AG09319 (cell line): Measurements from ENCODE around the gene NFKBIA.
"Not testable (repeated sequence)": the region's sequence is repeated elsewhere in the genome, so short reads cannot be mapped to it uniquely, and the experiment has no call there.

Source experiments
- DNase-seq: peaks from one replicate; pipeline ENCODE4 v3.0.0-alpha.2; 2010; ENCODE audit warnings: low read depth; ENCODE audit errors: extremely low read depth
- TF ChIP-seq, protein P1 (sequence below): IDR thresholded peaks from 2 replicates; pipeline ENCODE4 v1.5.1; 2011; ENCODE audit warnings: low read depth, mild to moderate bottlenecking, inconsistent platforms, low read length, moderate library complexity

The NFKBIA gene

GRCh38 chr14:35402323-35403113, 2.0 kb downstream of the NFKBIA start:
- DNase-seq: no peak
- TF ChIP-seq, protein P1, sequence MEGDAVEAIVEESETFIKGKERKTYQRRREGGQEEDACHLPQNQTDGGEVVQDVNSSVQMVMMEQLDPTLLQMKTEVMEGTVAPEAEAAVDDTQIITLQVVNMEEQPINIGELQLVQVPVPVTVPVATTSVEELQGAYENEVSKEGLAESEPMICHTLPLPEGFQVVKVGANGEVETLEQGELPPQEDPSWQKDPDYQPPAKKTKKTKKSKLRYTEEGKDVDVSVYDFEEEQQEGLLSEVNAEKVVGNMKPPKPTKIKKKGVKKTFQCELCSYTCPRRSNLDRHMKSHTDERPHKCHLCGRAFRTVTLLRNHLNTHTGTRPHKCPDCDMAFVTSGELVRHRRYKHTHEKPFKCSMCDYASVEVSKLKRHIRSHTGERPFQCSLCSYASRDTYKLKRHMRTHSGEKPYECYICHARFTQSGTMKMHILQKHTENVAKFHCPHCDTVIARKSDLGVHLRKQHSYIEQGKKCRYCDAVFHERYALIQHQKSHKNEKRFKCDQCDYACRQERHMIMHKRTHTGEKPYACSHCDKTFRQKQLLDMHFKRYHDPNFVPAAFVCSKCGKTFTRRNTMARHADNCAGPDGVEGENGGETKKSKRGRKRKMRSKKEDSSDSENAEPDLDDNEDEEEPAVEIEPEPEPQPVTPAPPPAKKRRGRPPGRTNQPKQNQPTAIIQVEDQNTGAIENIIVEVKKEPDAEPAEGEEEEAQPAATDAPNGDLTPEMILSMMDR: no peak

DNA sequence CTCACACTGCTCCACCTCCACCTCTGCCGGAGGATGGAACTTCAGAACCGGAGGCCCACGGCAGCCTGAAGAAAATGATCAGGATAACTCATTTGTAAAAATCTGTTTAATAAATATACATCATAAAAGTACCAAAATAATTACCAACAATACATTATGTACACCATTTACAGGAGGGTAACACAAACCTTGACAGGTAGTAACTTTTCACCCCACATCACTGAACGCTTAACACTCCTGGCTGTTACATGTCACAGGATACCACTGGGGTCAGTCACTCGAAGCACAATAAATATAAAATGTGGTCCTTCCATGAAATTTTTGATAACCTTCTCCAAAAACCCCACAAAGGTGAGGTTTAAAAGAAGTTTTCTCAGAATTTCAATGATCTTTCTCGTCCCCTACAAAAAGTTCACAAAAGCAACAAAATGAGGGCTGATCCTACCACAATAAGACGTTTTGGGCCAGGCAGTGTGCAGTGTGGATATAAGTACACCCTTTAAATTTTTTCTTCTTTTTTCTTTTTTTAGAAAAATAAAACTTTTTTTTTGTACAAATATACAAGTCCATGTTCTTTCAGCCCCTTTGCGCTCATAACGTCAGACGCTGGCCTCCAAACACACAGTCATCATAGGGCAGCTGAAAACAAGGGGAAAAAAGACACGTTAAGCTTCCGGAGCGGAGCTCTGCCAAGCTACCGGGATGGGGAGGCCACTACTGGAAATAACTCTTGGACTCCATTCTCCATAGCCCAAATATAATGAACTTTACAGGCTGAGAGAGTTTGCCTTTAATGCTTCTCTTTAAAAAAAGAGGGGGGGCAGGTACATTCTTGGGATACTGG, 2.9 kb downstream of the NFKBIA start:
- no peak for DNase-seq
- TF ChIP-seq, protein P1: no peak

- TF ChIP-seq, protein P1: no peak
- no peak for DNase-seq
Measured at GRCh38 chr14:35400648-35401421, 3.7 kb downstream of the NFKBIA start.

DNA sequence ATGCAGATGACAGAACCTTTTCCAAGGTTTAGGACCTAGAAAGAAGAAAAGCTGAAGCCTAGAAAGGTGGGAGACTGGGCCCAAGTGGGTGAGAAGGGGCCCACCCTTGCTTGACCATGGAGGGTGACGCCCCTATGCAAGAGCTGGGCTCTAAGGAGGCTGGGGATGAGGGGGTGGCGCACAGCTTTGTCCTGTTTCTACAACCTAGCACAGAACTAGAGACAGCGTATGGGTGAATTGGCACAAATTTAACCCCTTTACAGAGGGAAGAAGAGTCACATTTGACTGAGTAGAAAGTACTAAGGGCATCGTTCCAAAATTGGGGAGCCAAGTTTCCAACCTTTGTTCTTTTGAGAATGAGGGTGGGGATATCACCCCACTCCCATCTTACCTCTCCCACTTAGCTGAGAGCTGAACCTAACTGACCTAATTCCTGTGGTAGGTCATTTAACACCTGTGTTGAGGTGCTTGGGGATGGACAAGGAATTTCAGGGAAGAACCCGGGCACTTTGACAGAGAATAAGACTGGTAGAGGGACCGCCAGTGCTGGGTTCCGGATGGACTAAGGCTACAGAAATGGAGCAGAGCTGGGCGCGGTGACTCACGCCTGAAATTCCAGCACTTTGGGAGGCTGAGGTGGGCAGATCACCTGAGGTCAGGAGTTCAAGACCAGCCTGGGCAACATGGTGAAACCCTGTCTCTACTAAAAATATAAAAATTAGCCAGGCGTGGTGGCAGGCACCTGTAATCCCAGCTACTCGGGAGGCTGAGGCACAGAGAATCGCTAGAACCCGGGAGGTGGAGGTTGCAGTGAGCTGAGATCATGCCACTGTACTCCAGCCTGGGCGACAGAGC, 5.2 kb downstream of the NFKBIA start:
- no peak for DNase-seq

DNA sequence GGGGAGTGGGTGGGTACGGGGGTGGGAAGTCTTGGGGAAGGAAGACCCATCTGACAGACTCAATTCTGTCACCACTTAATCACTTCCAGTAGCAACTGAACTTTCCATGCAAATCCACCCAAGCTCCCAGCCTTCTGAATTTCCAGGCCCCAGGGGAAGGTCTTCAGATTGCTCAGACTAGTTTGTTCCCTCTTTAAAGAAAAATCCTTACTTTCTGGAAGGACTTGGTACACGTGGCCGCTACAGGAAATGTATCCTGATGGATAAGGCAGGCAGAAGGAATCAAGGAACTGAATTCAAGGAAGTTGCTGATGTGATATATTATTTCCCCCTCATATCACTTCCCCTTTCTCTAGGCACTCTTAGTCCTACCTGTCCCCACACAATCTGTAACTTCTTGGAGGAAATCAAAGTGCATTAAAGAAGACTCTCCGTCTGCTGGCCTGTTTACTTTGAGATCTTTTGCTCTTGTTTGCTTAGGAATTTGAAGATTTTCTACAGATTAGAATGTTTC, 6.4 kb downstream of the NFKBIA start:
- DNase-seq: no peak
- TF ChIP-seq, protein P1: no peak

More for the DNA sequence above, 5.2 kb downstream of the NFKBIA start:
- TF ChIP-seq, protein P1: no peak

GRCh38 chr14:35396610-35397009, 7.9 kb downstream of the NFKBIA start:
- not testable (repeated sequence) for DNase-seq

GRCh38 chr14:35395283-35395682, 9.3 kb downstream of the NFKBIA start:
- no peak for DNase-seq
- TF ChIP-seq, protein P1: no peak
